GM21526 (cell line): ENCODE data around the gene STK39.

Experiments
- ATAC-seq: cut with Tn5 transposase; IDR thresholded peaks from one replicate; pipeline ENCODE4 v1.9.1; 2021; ENCODE audit warnings: moderate library complexity; ENCODE audit not compliant: unreplicated experiment, low FRiP score

STK39 gene

GRCh38 chr2:167941604-167942003, 305.8 kb downstream of the STK39 start:
- ATAC-seq: no peak

- no peak for ATAC-seq
Measured at GRCh38 chr2:167940734-167941507, 306.5 kb downstream of the STK39 start.

- ATAC-seq: no peak
Measured at GRCh38 chr2:167940346-167940725, 307.1 kb downstream of the STK39 start.

GRCh38 chr2:167939514-167940345, 307.7 kb downstream of the STK39 start:
- ATAC-seq: no peak

GRCh38 chr2:167937403-167937802, 310.0 kb downstream of the STK39 start:
- ATAC-seq: no peak

GRCh38 chr2:167935803-167936110, 311.6 kb downstream of the STK39 start:
- no peak for ATAC-seq

- ATAC-seq: no peak
Measured at GRCh38 chr2:167933097-167933814, 314.1 kb downstream of the STK39 start.

- no peak for ATAC-seq
Measured at GRCh38 chr2:167932123-167932693, 315.2 kb downstream of the STK39 start.

GRCh38 chr2:167929484-167929883, 317.9 kb downstream of the STK39 start:
- ATAC-seq: no peak

GRCh38 chr2:167928434-167928833, 319.0 kb downstream of the STK39 start:
- ATAC-seq: no peak

- no peak for ATAC-seq
Measured at GRCh38 chr2:167925758-167926157, 321.6 kb downstream of the STK39 start.

GRCh38 chr2:167924556-167924955, 322.8 kb downstream of the STK39 start:
- no peak for ATAC-seq

GRCh38 chr2:167916756-167917155, 330.6 kb downstream of the STK39 start:
- ATAC-seq: no peak

- no peak for ATAC-seq
Measured at GRCh38 chr2:167914969-167915368, 332.4 kb downstream of the STK39 start.

GRCh38 chr2:167908786-167909185, 338.6 kb downstream of the STK39 start:
- ATAC-seq: no peak

- ATAC-seq: no peak
Measured at GRCh38 chr2:167905668-167906067, 341.7 kb downstream of the STK39 start.
